UCSD-AML1 (cell line): ENCODE measurements around the gene TPM1.
A peak's percentile ranks its signal among the peaks of the same experiment; 100 is the strongest.

Source experiments
- DNase-seq: peaks from one replicate; lab custom pipeline; 2025; ENCODE audit not compliant: unreplicated experiment; lab: John Stamatoyannopoulos, UW

Gene TPM1

DNA sequence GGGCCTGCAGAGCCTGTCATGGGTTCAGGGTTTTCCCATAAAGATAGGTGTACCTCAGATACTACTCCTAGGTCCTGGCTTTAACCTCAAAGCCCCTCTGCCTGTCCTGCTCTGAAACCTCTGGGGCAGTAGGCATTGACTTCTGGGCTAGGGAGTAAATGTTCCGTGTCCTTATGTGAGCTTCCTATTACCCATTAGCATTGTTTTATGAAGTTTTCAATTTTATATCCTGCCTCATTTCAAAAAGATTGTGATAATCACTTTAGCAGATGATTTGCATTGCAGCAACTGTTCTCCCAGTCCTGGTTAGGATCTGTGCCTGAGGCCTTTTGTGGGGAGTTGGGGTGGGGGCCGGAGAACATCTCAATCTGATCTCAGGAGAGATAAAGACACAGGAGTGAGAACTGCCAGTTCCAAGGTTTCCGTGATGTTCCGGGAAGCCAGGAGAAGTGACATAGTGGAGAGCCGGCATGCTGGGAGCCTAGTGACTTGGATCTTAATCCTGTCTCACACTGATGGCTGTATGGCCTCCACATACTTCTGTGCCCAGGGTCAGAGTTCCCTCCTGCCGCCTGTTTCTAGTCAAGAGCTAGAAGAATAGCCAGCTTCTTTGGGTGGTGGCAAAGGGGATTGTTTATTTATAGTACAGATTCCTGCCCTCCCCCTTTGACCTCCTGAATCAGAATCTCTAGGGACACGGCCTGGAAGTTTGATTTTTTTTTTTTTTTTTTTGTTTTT, 10.6 kb downstream of the TPM1 start:
- DNase-seq, result no peak

DNA sequence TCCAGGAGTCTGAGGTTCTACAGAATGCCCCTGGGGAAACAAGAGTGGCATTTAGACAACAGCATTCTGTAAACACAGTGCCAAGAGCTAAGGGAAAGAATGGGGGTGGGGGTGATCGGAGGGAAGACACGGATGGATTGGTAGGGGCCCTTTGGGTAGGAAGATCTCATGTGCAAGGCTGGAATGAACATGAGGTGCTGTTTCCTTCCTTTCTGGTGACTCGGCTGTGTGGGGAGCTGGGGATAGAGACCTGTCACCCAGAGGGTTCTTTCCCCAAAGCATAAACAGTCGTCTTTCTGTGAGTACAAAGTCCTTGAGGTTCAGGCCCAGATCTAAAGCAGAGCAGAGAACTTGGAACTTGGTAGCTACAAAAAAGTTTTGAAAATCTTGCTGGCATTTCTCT, 11.7 kb downstream of the TPM1 start:
- no peak for DNase-seq

DNA sequence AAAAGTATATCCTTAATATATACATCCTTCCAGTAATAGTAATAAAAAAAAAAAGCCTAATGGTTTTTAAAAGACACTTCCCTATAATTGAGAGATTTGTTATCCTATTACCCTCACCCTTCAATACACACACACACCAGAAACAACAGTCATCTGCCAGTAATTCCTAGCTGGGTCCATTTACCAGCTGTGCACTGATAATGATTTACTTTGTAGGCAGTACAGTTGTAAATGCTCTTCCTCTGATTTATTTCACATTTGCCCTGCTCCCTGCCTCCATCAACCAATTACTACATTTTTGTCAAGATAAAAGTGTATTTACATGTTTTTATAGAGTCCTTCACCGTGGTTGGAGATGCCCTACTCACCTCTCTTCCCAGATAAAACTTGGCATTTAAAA, 12.4 kb downstream of the TPM1 start:
- no peak for DNase-seq

DNA sequence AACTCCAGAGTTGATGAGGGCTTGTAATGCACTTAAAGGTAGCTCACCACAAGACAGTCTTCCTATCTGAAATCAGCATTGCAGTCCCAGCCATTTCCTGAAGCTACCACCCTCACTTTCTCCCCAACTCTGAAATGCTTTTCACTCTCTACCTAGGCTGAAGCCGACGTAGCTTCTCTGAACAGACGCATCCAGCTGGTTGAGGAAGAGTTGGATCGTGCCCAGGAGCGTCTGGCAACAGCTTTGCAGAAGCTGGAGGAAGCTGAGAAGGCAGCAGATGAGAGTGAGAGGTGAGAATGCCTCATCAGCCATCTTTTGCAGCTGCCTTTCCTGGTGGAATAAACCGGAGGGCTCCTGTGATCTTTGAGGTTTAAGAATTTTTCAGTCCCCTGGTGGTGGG, 14.3 kb downstream of the TPM1 start:
- no peak for DNase-seq

- DNase-seq, result no peak
These were observed 15.2 kb downstream of the TPM1 start for GRCh38 chr15:63057468-63058345.

- no peak for DNase-seq
These were observed 16.5 kb downstream of the TPM1 start for GRCh38 chr15:63059075-63059474.

- DNase-seq, result no peak
These were observed 17.1 kb downstream of the TPM1 start for GRCh38 chr15:63059573-63060216.

GRCh38 chr15:63060699-63061098, 18.2 kb downstream of the TPM1 start:
- no peak for DNase-seq

DNA sequence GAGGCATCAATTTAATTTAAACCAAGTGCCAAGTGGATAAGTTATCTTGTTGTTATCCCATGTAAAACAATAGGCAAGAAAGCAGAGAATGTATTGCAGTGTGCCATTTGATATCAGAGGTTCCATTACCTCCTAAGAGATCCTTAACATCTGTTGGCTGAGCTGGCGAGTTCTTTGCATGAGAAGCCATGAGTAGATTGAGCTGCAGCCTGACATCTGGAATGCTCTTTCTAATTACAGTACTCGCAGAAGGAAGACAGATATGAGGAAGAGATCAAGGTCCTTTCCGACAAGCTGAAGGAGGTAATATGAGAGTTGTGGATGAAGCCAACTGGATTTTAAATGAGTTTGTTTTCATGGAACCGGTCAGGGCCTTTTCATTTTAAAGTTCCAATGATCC, 19.4 kb downstream of the TPM1 start:
- DNase-seq, result no peak

- DNase-seq, result peak; percentile 20
These were observed 20.7 kb downstream of the TPM1 start for GRCh38 chr15:63063164-63063756.

DNA sequence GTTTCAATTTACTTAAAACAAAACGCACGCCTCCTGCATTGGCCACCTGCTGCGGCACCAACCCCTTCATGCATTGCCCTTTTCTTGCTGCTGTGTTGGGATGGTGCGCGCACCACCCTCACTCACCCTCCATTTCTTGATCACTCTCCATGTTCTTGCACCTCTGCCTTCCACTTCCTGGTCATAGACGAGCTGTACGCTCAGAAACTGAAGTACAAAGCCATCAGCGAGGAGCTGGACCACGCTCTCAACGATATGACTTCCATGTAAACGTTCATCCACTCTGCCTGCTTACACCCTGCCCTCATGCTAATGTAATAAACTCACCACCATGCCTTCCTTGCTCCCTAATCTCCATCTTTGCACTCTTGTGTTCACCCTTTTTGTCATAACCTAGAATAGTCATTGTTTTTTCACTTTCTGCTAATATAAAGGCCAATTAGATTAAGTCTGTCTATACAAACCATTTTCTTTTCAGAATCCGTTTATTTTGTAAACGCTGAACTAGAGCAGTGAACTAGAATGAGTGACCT, 21.4 kb downstream of the TPM1 start:
- DNase-seq, result no peak

- DNase-seq, result no peak
These were observed 23.0 kb downstream of the TPM1 start for GRCh38 chr15:63065262-63066221.

GRCh38 chr15:63066272-63066671, 23.7 kb downstream of the TPM1 start:
- no peak for DNase-seq

DNA sequence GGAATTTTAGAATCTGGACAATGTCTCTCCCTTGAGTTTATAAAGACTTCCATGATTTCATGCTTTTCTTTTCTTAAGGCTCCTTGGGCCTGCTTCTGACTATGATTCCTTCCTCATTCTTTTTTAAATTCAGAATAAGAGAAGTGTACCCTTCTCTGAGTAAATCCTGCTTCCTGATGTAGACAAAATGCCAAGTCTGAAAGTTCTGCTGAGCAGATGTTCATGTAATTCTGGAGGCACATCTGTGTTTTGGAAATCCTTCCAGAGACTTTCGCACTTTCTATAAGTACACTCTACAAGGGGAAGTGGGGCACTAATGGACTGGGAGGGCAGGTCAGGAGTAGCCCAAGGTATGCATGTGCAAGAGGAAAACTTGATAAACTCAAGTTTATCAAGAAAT, 24.8 kb downstream of the TPM1 start:
- DNase-seq, result no peak

DNA sequence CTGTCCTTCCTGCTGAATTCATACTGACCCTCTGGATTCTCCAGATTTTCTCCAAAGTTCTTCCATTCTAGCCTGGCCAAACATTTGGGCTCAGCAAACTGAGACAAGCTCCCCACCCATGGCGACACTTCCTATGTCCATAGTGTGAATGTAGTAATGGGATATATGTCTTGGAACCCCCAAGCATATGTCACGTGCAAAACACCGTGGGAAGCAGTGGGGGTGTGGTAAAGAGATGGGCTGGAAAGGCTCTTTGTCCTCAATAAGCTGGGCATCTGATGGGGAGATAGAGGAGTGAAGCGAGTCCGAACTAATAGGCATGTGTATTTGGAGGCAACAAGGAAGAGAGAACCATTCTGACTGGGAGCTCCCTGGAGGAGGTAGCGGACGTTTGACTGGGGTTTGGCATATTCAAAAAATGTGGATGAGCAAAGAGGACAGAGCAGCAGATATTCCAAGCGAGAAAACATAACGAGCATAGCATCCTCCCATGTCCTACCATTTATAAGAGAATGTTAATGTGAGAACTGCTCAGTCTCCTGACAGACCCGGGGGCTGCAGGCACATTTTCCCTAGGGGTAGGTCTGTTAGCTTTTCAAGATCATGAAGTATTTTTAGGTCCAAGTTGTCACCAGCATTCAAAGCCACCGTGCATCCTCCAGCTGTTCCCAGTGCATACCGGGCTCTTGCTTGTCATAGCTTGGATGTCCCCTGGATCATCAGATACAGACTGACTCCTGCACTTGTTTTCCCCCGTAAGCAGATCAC, 25.6 kb downstream of the TPM1 start:
- DNase-seq, result no peak

- no peak for DNase-seq
These were observed 27.1 kb downstream of the TPM1 start for GRCh38 chr15:63069616-63070090.

DNA sequence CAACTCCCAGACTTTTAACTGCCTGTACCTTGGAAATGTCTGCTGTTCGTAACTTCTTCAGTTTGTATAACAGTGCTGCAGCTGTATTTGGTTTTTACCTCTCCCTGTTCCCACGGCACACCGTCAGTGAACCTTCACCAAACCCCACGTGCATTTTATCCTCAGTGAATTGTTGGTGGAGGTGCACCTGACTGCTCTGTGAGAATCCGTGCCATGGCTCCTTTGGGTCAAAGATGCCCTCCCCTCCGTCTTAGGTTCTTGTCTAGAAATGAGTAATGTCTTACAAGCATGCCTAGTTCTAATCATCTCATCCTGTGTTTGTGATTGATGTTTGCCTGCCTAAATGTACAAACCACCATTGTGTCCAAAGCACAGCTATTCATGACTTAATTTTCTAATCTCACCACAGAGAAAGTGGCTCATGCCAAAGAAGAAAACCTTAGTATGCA, 28.2 kb downstream of the TPM1 start:
- DNase-seq, result no peak

DNA sequence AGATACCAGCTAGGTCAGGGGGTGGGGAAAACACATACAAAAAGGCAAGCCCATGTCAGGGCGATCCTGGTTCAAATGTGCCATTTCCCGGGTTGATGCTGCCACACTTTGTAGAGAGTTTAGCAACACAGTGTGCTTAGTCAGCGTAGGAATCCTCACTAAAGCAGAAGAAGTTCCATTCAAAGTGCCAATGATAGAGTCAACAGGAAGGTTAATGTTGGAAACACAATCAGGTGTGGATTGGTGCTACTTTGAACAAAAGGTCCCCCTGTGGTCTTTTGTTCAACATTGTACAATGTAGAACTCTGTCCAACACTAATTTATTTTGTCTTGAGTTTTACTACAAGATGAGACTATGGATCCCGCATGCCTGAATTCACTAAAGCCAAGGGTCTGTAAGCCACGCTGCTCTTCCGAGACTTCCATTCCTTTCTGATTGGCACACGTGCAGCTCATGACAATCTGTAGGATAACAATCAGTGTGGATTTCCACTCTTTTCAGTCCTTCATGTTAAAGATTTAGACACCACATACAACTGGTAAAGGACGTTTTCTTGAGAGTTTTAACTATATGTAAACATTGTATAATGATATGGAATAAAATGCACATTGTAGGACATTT, 28.9 kb downstream of the TPM1 start:
- DNase-seq, result no peak
